A549 (cell line): ENCODE measurements around the gene RTL1. TPM values are rescaled to one million over a fixed set of nuclear protein-coding genes. Genes with fewer than 3 reads are reported as not detected.

Experiments
- ATAC-seq, 2 experiments: fragments of 200-7000 bp in 1 of 2; fragments of >200 bp in 1 of 2; cut with Nextera tagmentation in 1 of 2; cut with Tn5 transposase in 1 of 2; 3 replicates each; pipeline versions ENCODE4 v1.8.0 to v1.9.1; 2018 to 2020; ENCODE audit warnings: mild to moderate bottlenecking in 1 of 2, moderate library complexity in 1 of 2
- CTCF ChIA-PET: fragments of 300-600 bp; sonication (Branson Sonifier 250); formaldehyde crosslinking; extraction: SDS; loops from one replicate; lab custom pipeline; 2021; ENCODE audit warnings: antibody characterized with exemption, inconsistent platforms; lab: Yijun Ruan, JAX
- POLR2A ChIA-PET: fragments of 350-600 bp; formaldehyde crosslinking; extraction: SDS; loops from one replicate; lab custom pipeline; 2021; ENCODE audit warnings: antibody characterized with exemption, inconsistent platforms; lab: Yijun Ruan, JAX
- DNase-seq, 2 experiments: peaks; one replicate each; pipeline versions ENCODE4 v3.0.0 to v3.0.0-alpha.2; 2011 to 2016; ENCODE audit warnings: low read depth in 1 of 2, low spot score in 1 of 2
- FAIRE-seq: peaks from 2 replicates; lab custom pipeline; 2011; peaks lifted over from hg19 to GRCh38; lab: Jason Lieb, UNC
- H3K27ac ChIP-seq, 2 experiments: fragments of >200 bp; sonication (Bioruptor Twin); formaldehyde crosslinking; 3 replicates each; pipeline ENCODE4 v1.5.1; 2016 to 2017
- H3K4me1 ChIP-seq: fragments of >200 bp; sonication (Bioruptor Twin); formaldehyde crosslinking; 3 replicates; pipeline ENCODE4 v1.6.1; 2016
- H3K4me2 ChIP-seq: fragments of >200 bp; sonication (Bioruptor Twin); formaldehyde crosslinking; 3 replicates; pipeline ENCODE4 v1.6.1; 2016
- H3K4me3 ChIP-seq: fragments of >200 bp; sonication (Bioruptor Twin); formaldehyde crosslinking; 3 replicates; pipeline ENCODE4 v1.5.1; 2016
- H3K9me3 ChIP-seq: fragments of >200 bp; sonication (Bioruptor Twin); formaldehyde crosslinking; 3 replicates; pipeline ENCODE4 v1.6.1; 2016
- CBX8 ChIP-seq: fragments of 200-600 bp; sonication (generic); IDR thresholded peaks from 2 replicates; pipeline ENCODE4 v1.6.1; 2016
- CHD2 ChIP-seq: fragments of 150-350 bp; IDR thresholded peaks from 2 replicates; pipeline ENCODE4 v1.6.1; 2014; ENCODE audit warnings: low read length; ENCODE audit not compliant: partially characterized antibody
- EHF ChIP-seq: fragments of 250-450 bp; sonication (Bioruptor Pico); IDR thresholded peaks from 2 replicates; pipeline ENCODE4 v1.5.0; 2020; ENCODE audit warnings: mild to moderate bottlenecking
- ESRRA ChIP-seq: fragments of 150-350 bp; IDR thresholded peaks from 2 replicates; pipeline ENCODE4 v1.6.1; 2014; ENCODE audit warnings: mild to moderate bottlenecking, low read length, borderline replicate concordance
- FOSB ChIP-seq: fragments of 250-450 bp; sonication (Bioruptor Pico); IDR thresholded peaks from 2 replicates; pipeline ENCODE4 v1.5.0; 2020; ENCODE audit warnings: mild to moderate bottlenecking, moderate library complexity
- FOSL2 ChIP-seq, 2 experiments: fragments of 450-650 bp in 1 of 2; fragments of >200 bp in 1 of 2; sonication (Bioruptor Twin) in 1 of 2; formaldehyde crosslinking; IDR thresholded peaks; 2 replicates each; pipeline versions ENCODE4 v1.5.0 to v1.6.1; 2016 to 2020; ENCODE audit warnings: mild to moderate bottlenecking in 1 of 2, moderate library complexity in 1 of 2
- HES2 ChIP-seq: fragments of >200 bp; sonication (Bioruptor Twin); formaldehyde crosslinking; IDR thresholded peaks from 2 replicates; pipeline ENCODE4 v1.6.1; 2016
- HEYL ChIP-seq: fragments of 250-450 bp; sonication (Bioruptor Pico); IDR thresholded peaks from 2 replicates; pipeline ENCODE4 v1.8.0; 2021; ENCODE audit warnings: mild to moderate bottlenecking, moderate library complexity
- HOXA7 ChIP-seq: fragments of 250-450 bp; sonication (Bioruptor Pico); IDR thresholded peaks from 2 replicates; pipeline ENCODE4 v1.5.0; 2020; ENCODE audit warnings: mild to moderate bottlenecking, moderate library complexity
- JUNB ChIP-seq: fragments of >200 bp; sonication (Bioruptor Twin); formaldehyde crosslinking; IDR thresholded peaks from 2 replicates; pipeline ENCODE4 v1.6.1; 2016
- MYC ChIP-seq: IDR thresholded peaks from 2 replicates; pipeline ENCODE4 v1.6.1; 2012; ENCODE audit warnings: mild to moderate bottlenecking, inconsistent platforms, low read length, improper control_type of control experiment, borderline replicate concordance
- NPAS2 ChIP-seq: fragments of 250-450 bp; sonication (Bioruptor Pico); IDR thresholded peaks from 2 replicates; pipeline ENCODE4 v1.8.0; 2022; ENCODE audit warnings: mild to moderate bottlenecking, moderate library complexity, borderline replicate concordance
- PBX3 ChIP-seq: IDR thresholded peaks from 2 replicates; pipeline ENCODE4 v1.6.1; 2012
- PHF8 ChIP-seq: fragments of 200-600 bp; sonication (generic); IDR thresholded peaks from 2 replicates; pipeline ENCODE4 v1.6.1; 2016; ENCODE audit warnings: low read depth, mild to moderate bottlenecking, antibody characterized with exemption, moderate library complexity, borderline replicate concordance
- RAD21 ChIP-seq, 2 experiments: fragments of >200 bp in 1 of 2; sonication (Bioruptor Twin) in 1 of 2; formaldehyde crosslinking in 1 of 2; IDR thresholded peaks in 1 of 2; conservative IDR thresholded peaks in 1 of 2; 2 replicates in 1 of 2; 3 replicates in 1 of 2; pipeline ENCODE4 v1.6.1; 2012 to 2018; ENCODE audit warnings: inconsistent platforms in 1 of 2
- RNF2 ChIP-seq: fragments of 200-600 bp; sonication (generic); IDR thresholded peaks from 2 replicates; pipeline ENCODE4 v1.6.1; 2016; ENCODE audit warnings: low read depth, mild to moderate bottlenecking, antibody characterized with exemption, moderate library complexity, borderline replicate concordance
- ZFP36 ChIP-seq: fragments of 450-650 bp; IDR thresholded peaks from 2 replicates; pipeline ENCODE4 v1.6.1; 2014; ENCODE audit warnings: borderline replicate concordance; ENCODE audit not compliant: partially characterized antibody
- WGBS: methylation state at CpG from one replicate; pipeline ENCODE4 v1.1.6; 2017; ENCODE audit errors: missing lambda C conversion rate; 5-methylcytosine and 5-hydroxymethylcytosine counted together
- polyA plus RNA-seq, 4 experiments: library from polyadenylated mRNA; depleted of rRNA in 3 of 4; stranded (reverse); fragments of >200 nt; fragmentation: RNase III in 1 of 4; extraction: RNeasy Plus Mini Kit Qiagen cat#74134 plus additional on column Dnase treatment in 1 of 4; gene quantifications; 2 replicates in 3 of 4; 3 replicates in 1 of 4; pipeline ENCODE4 v1.2.3, GENCODE V29; 2011 to 2017

Gene RTL1
- polyA plus RNA-seq, 2 of the 4 experiments (the other 2 are of a cell fraction), result 0.01 TPM; not detected in 1

GRCh38 chr14:100893228-100893601 lies 10.3 kb downstream of the RTL1 start:
- POLR2A ChIA-PET, result no interaction called here
- no peak for TF ChIP-seq RNF2
- TF ChIP-seq CBX8, result no peak
- TF ChIP-seq ZFP36, result no peak
- no peak for TF ChIP-seq ESRRA
- TF ChIP-seq EHF (CRISPR knock-in tag), result no peak
- no peak for TF ChIP-seq HES2
- no peak for TF ChIP-seq JUNB
- TF ChIP-seq CHD2, result no peak
- no peak for TF ChIP-seq FOSB (CRISPR knock-in tag)
- TF ChIP-seq RAD21 (conservative IDR thresholded peaks at IDR 0.05 in 1 of 2, IDR thresholded peaks at IDR 0.05 in 1 of 2), result no peak
- TF ChIP-seq MYC, result no peak
- TF ChIP-seq, all 56 proteins: peak for 0

GRCh38 chr14:100892496-100893227 lies 10.9 kb downstream of the RTL1 start:
- WGBS, result 77% methylated on average over 17 of the region's 17 CpGs
- ATAC-seq (no peak), FAIRE-seq (no peak), DNase-seq (no peak)
- CTCF ChIA-PET, result interaction anchor here (0.9 to 4.0 kb wide), 2 partner anchors 9 to 735 kb away, joined by 3 to 22 read pairs; partner anchors contain the start of gene RTL1
- H3K27ac ChIP-seq, result no peak overlapping the region
- H3K4me2 ChIP-seq, result no peak overlapping the region
- no peaks in the 10 kb centered on the region for H3K9me3 ChIP-seq
- H3K4me1 ChIP-seq, result no peaks in the 10 kb centered on the region
- H3K4me3 ChIP-seq, result no peak overlapping the region
- POLR2A ChIA-PET, result no interaction called here
- TF ChIP-seq PBX3 (no peak), FOSL2 (IDR thresholded peaks at IDR 0.05) (no peak), FOSL2 (CRISPR knock-in tag; IDR thresholded peaks at IDR 0.05) (no peak)

More at GRCh38 chr14:100893228-100893601, 10.3 kb downstream of the RTL1 start:
- WGBS, result 76% methylated on average over 8 of the region's 8 CpGs
- H3K4me2 ChIP-seq, result no peak overlapping the region
- CTCF ChIA-PET, result interaction anchor here (1.1 to 4.0 kb wide), 2 partner anchors 9 to 342 kb away, joined by 3 to 22 read pairs; partner anchors contain the start of gene RTL1
- H3K9me3 ChIP-seq, result no peaks in the 10 kb centered on the region
- no peak overlapping the region for H3K4me3 ChIP-seq
- no peaks in the 10 kb centered on the region for H3K4me1 ChIP-seq
- ATAC-seq (no peak), DNase-seq (no peak), FAIRE-seq (no peak)
- H3K27ac ChIP-seq, result no peak overlapping the region

- WGBS, result 84% methylated on average over 11 of the region's 13 CpGs
- Histone ChIP-seq H3K4me3 (no peak overlapping the region), H3K9me3 (no peaks in the 10 kb centered on the region), H3K27ac (no peak overlapping the region), H3K4me1 (no peaks in the 10 kb centered on the region), H3K4me2 (no peak overlapping the region)
- ATAC-seq (no peak), DNase-seq (no peak), FAIRE-seq (no peak)
- ChIA-PET CTCF (interaction anchor here (0.9 to 4.0 kb wide), 2 partner anchors 10 to 736 kb away, joined by 3 to 22 read pairs; partner anchors contain the start of gene RTL1), POLR2A (no interaction called here)
- TF ChIP-seq HOXA7 (CRISPR knock-in tag) (no peak), PHF8 (no peak), HEYL (CRISPR knock-in tag) (no peak), NPAS2 (CRISPR knock-in tag) (no peak)
Measured at GRCh38 chr14:100891501-100892445, 11.7 kb downstream of the RTL1 start.
